HG02970 (cell line): ENCODE data around the gene FHL2.
A peak's percentile ranks its signal among the peaks of the same experiment; 100 is the strongest.
"Not testable (repeated sequence)": the region's sequence is repeated elsewhere in the genome, so short reads cannot be mapped to it uniquely, and the experiment has no call there.

Experiments
- ATAC-seq: cut with Tn5 transposase; IDR thresholded peaks from one replicate; pipeline ENCODE4 v1.9.1; 2021; ENCODE audit warnings: mild to moderate bottlenecking, moderate library complexity, moderate number of reproducible peaks; ENCODE audit not compliant: unreplicated experiment, low FRiP score

The FHL2 gene

GRCh38 chr2:105361102-105361889 is 37.6 kb downstream of the FHL2 start:
- no peak for ATAC-seq

- no peak for ATAC-seq
These were observed 40.3 kb downstream of the FHL2 start for GRCh38 chr2:105358593-105358992.

- ATAC-seq = no peak
These were observed 41.7 kb downstream of the FHL2 start for GRCh38 chr2:105357122-105357521.

DNA sequence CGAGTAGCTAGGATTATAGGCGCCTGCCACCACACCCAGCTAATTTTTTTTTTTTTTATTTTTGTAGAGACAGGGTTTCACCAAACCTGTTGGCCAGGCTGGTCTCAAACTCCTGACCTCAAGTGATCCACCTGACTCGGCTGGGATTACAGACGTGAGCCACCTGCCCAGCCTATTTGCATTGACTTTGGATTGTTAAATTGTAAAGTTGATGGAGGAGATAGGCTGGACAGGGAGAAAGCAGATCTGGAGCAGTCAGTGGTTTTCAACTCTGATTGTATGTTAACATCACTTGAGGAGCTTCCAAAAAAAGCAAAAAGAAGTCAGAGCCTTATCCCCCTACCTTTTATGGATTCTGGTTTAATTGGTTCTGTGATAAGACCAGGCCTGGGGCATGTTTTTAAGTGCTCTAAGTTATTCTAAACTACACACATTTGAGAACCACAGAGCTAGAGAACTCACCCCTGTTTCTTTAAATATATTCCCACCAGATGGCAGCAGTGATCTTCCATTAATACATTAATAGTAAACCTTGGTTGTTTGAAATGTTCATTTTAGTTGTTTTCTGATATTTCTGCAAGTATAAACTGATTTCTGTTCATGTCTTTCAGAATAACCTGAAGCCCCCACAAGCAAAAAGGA is 54.0 kb downstream of the FHL2 start:
- no peak for ATAC-seq

DNA sequence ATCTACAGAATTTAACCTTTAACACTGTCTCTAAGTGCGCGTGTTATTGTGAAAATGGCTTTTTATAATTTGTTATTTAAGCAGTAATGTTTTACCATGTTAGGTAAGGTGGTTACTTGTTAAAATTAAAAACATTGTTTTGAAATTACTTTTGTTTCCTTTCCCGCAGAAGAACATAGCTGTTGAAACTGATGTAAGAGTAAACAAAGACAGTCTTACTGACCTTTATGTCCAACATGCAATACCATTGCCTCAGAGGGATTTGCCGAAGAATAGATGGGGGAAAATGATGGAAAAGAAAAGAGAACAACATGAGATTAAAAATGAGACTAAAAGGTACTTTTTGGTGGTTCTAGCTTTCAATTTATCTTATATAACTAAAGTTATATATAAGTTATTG is 59.4 kb downstream of the FHL2 start:
- ATAC-seq = no peak

DNA sequence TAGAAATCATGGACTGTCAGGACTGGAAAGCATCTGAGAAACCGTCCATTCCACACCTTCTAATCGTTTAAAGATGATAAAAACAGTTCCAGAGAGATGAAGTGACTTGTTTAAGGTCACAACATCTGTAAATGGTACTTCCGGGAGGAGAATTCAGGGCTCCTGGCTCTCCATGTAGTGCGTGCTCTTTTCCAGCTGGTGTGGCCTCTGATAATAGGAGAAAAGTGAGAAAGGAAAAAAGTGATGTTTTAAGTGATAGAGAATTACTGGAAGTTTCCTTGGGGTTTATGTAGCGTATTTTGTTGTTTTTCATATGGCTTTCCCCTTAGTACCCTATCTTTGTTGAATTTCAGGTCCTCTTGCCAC is 60.8 kb downstream of the FHL2 start:
- no peak for ATAC-seq

DNA sequence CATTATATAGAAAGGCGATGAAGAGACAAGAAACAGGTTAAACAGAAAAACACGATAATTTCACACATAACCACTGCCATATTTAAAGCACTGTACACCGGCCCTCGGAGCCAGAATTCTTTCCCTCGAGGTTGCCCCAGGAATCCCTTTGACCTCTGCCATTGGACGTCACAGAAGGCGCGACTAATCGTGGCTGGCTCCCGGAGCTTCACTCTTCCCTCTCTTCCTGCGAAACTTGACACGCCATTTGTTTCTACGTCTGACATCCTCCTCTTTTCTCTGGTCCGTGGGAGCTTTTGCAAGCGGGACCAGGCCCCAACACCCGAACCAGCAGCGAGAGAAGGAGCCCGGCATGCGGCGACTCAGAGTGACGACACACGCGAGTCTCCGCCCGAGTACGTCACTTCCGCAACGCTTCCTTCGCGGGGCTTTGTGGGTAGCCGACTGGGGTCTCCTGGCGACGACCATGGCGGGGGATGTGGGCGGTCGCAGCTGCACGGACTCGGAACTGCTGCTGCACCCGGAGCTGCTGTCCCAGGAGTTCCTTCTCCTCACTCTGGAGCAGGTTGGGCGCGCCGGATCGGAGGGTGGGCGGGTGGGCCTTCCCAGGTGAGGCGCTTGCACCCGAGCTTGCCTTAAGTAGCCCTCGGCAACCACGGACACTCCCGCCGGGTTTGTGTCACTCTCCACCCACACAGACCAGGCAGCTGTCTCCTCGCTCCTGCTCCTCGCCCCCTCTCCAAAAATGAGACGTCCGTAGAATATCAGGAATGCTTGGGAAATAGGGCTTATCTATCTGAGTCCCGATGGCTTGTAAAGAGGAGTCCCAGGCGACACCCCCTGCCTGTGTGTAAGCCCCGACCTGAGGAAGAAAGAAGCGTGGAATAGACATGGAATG is 61.5 kb downstream of the FHL2 start, which contains the start of gene C2orf49:
Gene C2orf49 (plus strand): TSS at position 419 of the 898 bp plus-strand sequence. CDS start 48 bp downstream, at position 467.
- peak; percentile 91 for ATAC-seq

- ATAC-seq = no peak
These were observed 62.1 kb downstream of the FHL2 start for GRCh38 chr2:105336786-105337121.

DNA sequence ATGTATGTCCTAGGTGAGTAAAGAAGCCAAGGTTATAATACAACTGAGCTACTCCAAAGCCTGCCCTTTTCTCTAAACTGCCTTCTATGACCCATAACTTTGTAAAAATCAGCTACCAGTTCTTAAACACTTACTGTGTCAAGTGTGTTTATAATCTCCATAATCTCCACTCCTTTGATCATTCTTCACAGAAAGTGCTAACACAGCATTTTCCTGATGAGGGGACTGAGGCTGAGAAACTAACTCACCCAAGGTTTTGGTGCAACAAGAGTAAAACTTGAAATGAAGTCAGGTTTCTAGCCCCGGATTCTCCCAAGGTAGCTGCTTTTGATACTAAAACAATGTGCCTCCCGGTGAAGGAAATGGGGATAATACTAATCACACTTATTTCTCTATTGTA is 63.4 kb downstream of the FHL2 start:
- ATAC-seq = no peak

GRCh38 chr2:105334211-105334610 is 64.6 kb downstream of the FHL2 start:
- no peak for ATAC-seq

GRCh38 chr2:105330681-105331375 is 68.0 kb downstream of the FHL2 start:
- ATAC-seq = no peak

- ATAC-seq = peak; percentile 80
These were observed 69.0 kb downstream of the FHL2 start, which contains the start of gene TGFBRAP1 for GRCh38 chr2:105329561-105330495. TSS of gene TGFBRAP1 (minus strand) at chr2:105329735. CDS start at chr2:105308301, 21,434 bp downstream.

DNA sequence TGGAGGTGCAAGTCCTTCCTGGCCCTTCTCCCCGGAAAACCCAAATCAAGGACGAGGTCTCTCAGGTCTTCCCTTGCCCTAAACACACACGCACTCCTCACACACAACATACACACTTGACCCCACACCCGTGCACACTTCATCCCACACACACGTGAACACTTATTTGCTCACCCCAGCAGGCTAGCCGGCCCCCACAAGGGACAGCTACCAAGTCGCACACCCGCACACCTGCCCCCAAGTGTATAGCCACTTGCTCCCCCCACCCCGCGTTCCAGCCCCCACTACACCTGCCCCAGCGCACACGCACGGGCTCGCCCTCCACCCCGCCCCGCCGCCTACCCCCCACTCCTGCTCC is 69.7 kb downstream of the FHL2 start:
- ATAC-seq = peak; percentile 6

- ATAC-seq = no peak
These were observed 70.3 kb downstream of the FHL2 start for GRCh38 chr2:105328281-105329196.

- no peak for ATAC-seq
These were observed 71.2 kb downstream of the FHL2 start for GRCh38 chr2:105327690-105328089.

DNA sequence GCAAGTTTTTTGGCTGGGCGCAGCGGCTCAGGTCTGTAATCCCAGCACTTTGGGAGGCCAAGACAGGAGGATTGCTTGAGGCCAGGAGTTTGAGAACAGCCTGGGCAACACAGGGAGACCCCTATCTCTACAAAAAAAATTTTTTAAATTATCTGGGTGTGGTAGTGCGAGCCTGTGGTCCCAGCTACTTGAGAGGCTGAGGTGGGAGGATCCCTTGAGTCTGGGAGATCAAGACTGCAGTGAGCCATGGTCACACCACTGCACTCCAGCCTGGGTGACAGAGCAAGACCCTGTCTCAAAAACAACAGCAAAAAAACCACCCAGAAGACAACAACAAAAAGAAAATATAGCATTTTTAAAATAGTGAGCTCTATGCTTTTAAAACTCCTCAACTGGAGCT is 71.6 kb downstream of the FHL2 start:
- not testable (repeated sequence) for ATAC-seq

DNA sequence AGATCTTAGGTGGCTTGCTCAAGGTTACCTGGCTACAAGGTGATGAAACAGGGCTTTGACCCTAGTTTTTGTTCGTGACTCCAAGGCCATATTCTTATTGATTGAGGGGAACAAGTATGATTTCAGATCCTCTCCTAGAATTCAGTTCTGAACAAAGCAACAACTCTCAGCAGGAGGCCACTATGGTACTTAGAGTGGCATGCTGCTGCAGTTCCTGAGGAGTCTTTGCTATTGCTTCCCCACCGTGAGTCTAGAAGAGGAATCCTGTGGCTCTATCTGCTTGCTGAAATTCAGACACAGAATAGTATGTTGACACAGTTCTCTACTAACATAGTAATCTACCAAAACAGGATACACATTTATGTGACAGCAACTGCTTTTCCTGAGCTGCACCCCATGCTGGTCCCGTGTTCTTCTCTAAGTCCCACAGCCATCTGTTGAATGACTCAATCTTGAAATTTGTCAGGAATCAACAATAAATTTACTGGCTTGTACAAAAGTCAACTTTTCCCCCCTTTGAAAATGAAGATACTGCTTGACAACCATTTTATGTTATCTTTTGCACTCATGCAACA is 73.4 kb downstream of the FHL2 start:
- ATAC-seq = no peak

DNA sequence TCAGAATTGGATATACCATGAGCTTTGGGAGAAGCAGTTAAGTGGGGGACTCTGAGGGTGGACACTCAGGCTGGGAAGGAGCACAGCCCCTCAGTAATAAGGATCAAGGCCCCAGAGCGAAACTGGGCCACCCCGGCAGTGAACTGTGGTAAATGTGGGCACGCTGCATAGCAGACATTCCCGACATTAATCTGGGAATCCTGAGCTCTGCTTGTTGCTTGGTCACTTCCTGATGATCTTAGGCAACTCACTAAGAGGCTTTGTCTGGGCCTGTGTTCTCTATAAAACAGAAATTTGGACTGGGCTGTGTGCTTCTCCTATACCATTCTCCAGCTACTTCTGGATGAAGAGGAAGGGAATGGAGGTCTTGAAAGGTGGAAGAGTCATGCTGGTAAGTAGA is 74.1 kb downstream of the FHL2 start:
- no peak for ATAC-seq
